ENCODE data around the gene HBEGF.
A peak's percentile ranks its signal among the peaks of the same experiment; 100 is the strongest.
"Not testable (repeated sequence)": the region's sequence is repeated elsewhere in the genome, so short reads cannot be mapped to it uniquely, and the experiment has no call there.

HBEGF gene

GRCh38 chr5:140360681-140361479 is 14.5 kb upstream of the HBEGF start:
- no peak for DNase-seq

- DNase-seq: no peak
Measured at GRCh38 chr5:140360101-140360500, 13.7 kb upstream of the HBEGF start, which contains the start of gene SLC4A9. TSS of gene SLC4A9 (plus strand) at chr5:140360194. CDS start at chr5:140360237, 43 bp downstream.

GRCh38 chr5:140358738-140359310 is 12.4 kb upstream of the HBEGF start:
- DNase-seq: no peak

- DNase-seq: peak; percentile 87
Measured at GRCh38 chr5:140357726-140358093, 11.3 kb upstream of the HBEGF start.

GRCh38 chr5:140356853-140357725 is 10.7 kb upstream of the HBEGF start:
- DNase-seq: no peak

- DNase-seq: no peak
Measured at GRCh38 chr5:140355546-140355945, 9.1 kb upstream of the HBEGF start.

GRCh38 chr5:140351609-140352334 is 5.4 kb upstream of the HBEGF start:
- DNase-seq: no peak

- no peak for DNase-seq
Measured at GRCh38 chr5:140349244-140349643, 2.8 kb upstream of the HBEGF start.

- no peak for DNase-seq
Measured at GRCh38 chr5:140348104-140348503, 1.7 kb upstream of the HBEGF start.

GRCh38 chr5:140347360-140347759 is 957 bp upstream of the HBEGF start:
- no peak for DNase-seq

- DNase-seq: peak; percentile 59
Measured at GRCh38 chr5:140345919-140346347, 470 bp downstream of the HBEGF start.

GRCh38 chr5:140344683-140345423 is 1.6 kb downstream of the HBEGF start:
- no peak for DNase-seq

GRCh38 chr5:140343849-140344248 is 2.6 kb downstream of the HBEGF start:
- not testable (repeated sequence) for DNase-seq

GRCh38 chr5:140342896-140343295 is 3.5 kb downstream of the HBEGF start:
- DNase-seq: no peak

GRCh38 chr5:140342287-140342686 is 4.1 kb downstream of the HBEGF start:
- DNase-seq: no peak

GRCh38 chr5:140341591-140341990 is 4.8 kb downstream of the HBEGF start:
- no peak for DNase-seq

GRCh38 chr5:140340605-140341121 is 5.7 kb downstream of the HBEGF start:
- DNase-seq: no peak

GRCh38 chr5:140339636-140340035 is 6.8 kb downstream of the HBEGF start:
- DNase-seq: no peak

GRCh38 chr5:140338908-140339307 is 7.5 kb downstream of the HBEGF start:
- DNase-seq: no peak

- no peak for DNase-seq
Measured at GRCh38 chr5:140338336-140338735, 8.1 kb downstream of the HBEGF start.

GRCh38 chr5:140337880-140338279 is 8.5 kb downstream of the HBEGF start:
- DNase-seq: no peak

GRCh38 chr5:140336388-140336787 is 10.0 kb downstream of the HBEGF start:
- DNase-seq: no peak
